Upper lobe of left lung (tissue), 6 donors: ENCODE measurements around the gene PROX2. TPM values are rescaled to one million over a fixed set of nuclear protein-coding genes. Genes with fewer than 3 reads are reported as not detected.

Source experiments
- ATAC-seq, 2 donors: fragments of 200-7000 bp; cut with Tn5 transposase; one replicate each; pipeline ENCODE4 v1.9.1; 2022; ENCODE audit warnings: mild to moderate bottlenecking in 2 of 2, moderate library complexity in 2 of 2; ENCODE audit not compliant: low FRiP score in 2 of 2
- DNase-seq, 2 donors: peaks; one replicate each; pipeline ENCODE4 v3.0.0-alpha.2; 2019 to 2020
- H3K27ac ChIP-seq, 4 donors: fragments of 200-600 bp; sonication (generic); one replicate each; pipeline ENCODE4 v1.5.1; 2016 to 2019
- H3K27me3 ChIP-seq, 4 donors: fragments of 200-600 bp; sonication (generic); one replicate each; pipeline ENCODE4 v1.5.1; 2017 to 2019
- H3K36me3 ChIP-seq, 4 donors: fragments of 200-600 bp; sonication (generic); one replicate each; pipeline ENCODE4 v1.5.1; 2016 to 2019
- H3K4me1 ChIP-seq, 4 donors: fragments of 200-600 bp; sonication (generic); one replicate each; pipeline ENCODE4 v1.5.1; 2018 to 2019
- H3K4me3 ChIP-seq, 4 donors: fragments of 200-600 bp; sonication (generic); one replicate each; pipeline ENCODE4 v1.5.1; 2017 to 2019; ENCODE audit warnings: mild to moderate bottlenecking in 2 of 4, moderate library complexity in 1 of 4
- H3K9me3 ChIP-seq, 4 donors: fragments of 200-600 bp; sonication (generic); one replicate each; pipeline ENCODE4 v1.5.1; 2018 to 2019
- EP300 ChIP-seq, 4 donors: sonication (generic); formaldehyde crosslinking; IDR thresholded peaks; one replicate each; pipeline ENCODE4 v1.5.1; 2017; ENCODE audit warnings: antibody characterized with exemption in 4 of 4, control low read depth in 2 of 4
- POLR2A ChIP-seq, 4 donors: fragments of 450-650 bp; IDR thresholded peaks; one replicate each; pipeline ENCODE4 v1.5.1; 2016 to 2017; ENCODE audit warnings: antibody characterized with exemption in 4 of 4, mild to moderate bottlenecking in 2 of 4
- POLR2AphosphoS5 ChIP-seq, 2 donors: sonication (generic); formaldehyde crosslinking; IDR thresholded peaks; one replicate each; pipeline ENCODE4 v1.5.1; 2017; ENCODE audit warnings: antibody characterized with exemption in 2 of 2
- WGBS, 2 donors: methylation state at CpG; one replicate each; pipeline ENCODE4 v1.1.5; 2017 to 2018; 5-methylcytosine and 5-hydroxymethylcytosine counted together
- total RNA-seq, 6 donors: library from RNA; depleted of rRNA in 4 of 6; stranded (reverse); fragments of >200 nt in 4 of 6; gene quantifications; one replicate each; pipeline versions ENCODE4 v1.1.0 to v1.2.1, GENCODE V29; 2016 to 2021
- TF ChIP-seq, protein P1 (sequence below), 6 experiments: fragments of 450-650 bp in 4 of 6; fragments of 200-600 bp in 2 of 6; sonication (generic) in 2 of 6; IDR thresholded peaks; one replicate each; pipeline ENCODE4 v1.5.1; 2016 to 2019; ENCODE audit warnings: antibody characterized with exemption in 6 of 6
- donor health status: DM: no; HTN: no; CAD: no; lungs with moderate emphysema.
- donor health status: DM: no; HTN: yes; CAD: no; lungs with severe emphysema.

Gene PROX2
- total RNA-seq, 6 donors from 2014 or later = 0.07 to 0.11 TPM; not detected in 4

- 91 to 93% methylated on average over 5 of the region's 5 CpGs for WGBS, 2 donors
- TF ChIP-seq POLR2A (IDR thresholded peaks at IDR 0.05) = no peak
- TF ChIP-seq, protein P1, sequence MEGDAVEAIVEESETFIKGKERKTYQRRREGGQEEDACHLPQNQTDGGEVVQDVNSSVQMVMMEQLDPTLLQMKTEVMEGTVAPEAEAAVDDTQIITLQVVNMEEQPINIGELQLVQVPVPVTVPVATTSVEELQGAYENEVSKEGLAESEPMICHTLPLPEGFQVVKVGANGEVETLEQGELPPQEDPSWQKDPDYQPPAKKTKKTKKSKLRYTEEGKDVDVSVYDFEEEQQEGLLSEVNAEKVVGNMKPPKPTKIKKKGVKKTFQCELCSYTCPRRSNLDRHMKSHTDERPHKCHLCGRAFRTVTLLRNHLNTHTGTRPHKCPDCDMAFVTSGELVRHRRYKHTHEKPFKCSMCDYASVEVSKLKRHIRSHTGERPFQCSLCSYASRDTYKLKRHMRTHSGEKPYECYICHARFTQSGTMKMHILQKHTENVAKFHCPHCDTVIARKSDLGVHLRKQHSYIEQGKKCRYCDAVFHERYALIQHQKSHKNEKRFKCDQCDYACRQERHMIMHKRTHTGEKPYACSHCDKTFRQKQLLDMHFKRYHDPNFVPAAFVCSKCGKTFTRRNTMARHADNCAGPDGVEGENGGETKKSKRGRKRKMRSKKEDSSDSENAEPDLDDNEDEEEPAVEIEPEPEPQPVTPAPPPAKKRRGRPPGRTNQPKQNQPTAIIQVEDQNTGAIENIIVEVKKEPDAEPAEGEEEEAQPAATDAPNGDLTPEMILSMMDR (IDR thresholded peaks at IDR 0.05) = no peak
- TF ChIP-seq POLR2AphosphoS5 (IDR thresholded peaks at IDR 0.05) = no peak
- TF ChIP-seq EP300 (IDR thresholded peaks at IDR 0.05) = no peak
- Histone ChIP-seq H3K27ac (no peak overlapping the region), H3K4me3 (no peak overlapping the region), H3K27me3 (no peaks in the 10 kb centered on the region), H3K9me3 (no peaks in the 10 kb centered on the region), H3K36me3 (peaks cover 89 to 100% (median 93%) of the 10 kb centered on the region in 4 donors), H3K4me1 (peaks cover 0 to 4% (median 0%) of the 10 kb centered on the region in 4 donors)
- ATAC-seq (no peak), DNase-seq (no peak)
These were observed 22.7 kb upstream of the PROX2 start for GRCh38 chr14:74898694-74899093.

DNA sequence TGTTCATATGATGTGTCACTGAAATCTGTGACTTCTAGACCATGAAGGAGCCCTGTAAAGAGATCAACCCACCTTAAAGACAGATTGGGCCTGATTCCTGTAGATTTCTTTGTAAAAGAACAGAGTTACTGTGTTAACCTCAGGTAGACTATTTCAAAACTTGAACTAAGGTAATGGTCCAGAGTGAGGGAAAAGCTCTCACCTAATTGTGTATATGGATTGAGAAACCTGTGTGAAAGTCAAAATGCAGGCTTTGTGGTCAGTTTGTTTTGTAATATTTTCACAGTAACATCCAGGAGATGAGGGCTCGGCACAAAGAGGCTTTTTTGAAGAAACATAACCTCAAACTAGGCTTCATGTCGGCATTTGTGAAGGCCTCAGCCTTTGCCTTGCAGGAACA lies 22.1 kb upstream of the PROX2 start:
- 80 to 93% methylated on average over 2 of the region's 2 CpGs for WGBS, 2 donors
- H3K27ac ChIP-seq = no peak overlapping the region
- H3K4me1 ChIP-seq = peaks cover 0 to 5% (median 4%) of the 10 kb centered on the region in 4 donors
- DNase-seq = no peak
- no peaks in the 10 kb centered on the region for H3K9me3 ChIP-seq
- no peak overlapping the region for H3K4me3 ChIP-seq
- H3K27me3 ChIP-seq = no peaks in the 10 kb centered on the region
- ATAC-seq = no peak
- no peak for TF ChIP-seq EP300 (IDR thresholded peaks at IDR 0.05)
- TF ChIP-seq POLR2A (IDR thresholded peaks at IDR 0.05) = no peak
- no peak for TF ChIP-seq POLR2AphosphoS5 (IDR thresholded peaks at IDR 0.05)
- TF ChIP-seq, protein P1 (IDR thresholded peaks at IDR 0.05) = no peak
- peaks cover 92 to 100% (median 97%) of the 10 kb centered on the region in 4 donors for H3K36me3 ChIP-seq

- 83 to 85% methylated on average over 4 of the region's 4 CpGs for WGBS, 2 donors
- TF ChIP-seq EP300 (IDR thresholded peaks at IDR 0.05) (no peak), POLR2AphosphoS5 (IDR thresholded peaks at IDR 0.05) (no peak), POLR2A (IDR thresholded peaks at IDR 0.05) (no peak)
- TF ChIP-seq, protein P1 (IDR thresholded peaks at IDR 0.05) = no peak
- DNase-seq (no peak), ATAC-seq (no peak)
- no peak overlapping the region for H3K27ac ChIP-seq
- no peak overlapping the region for H3K4me3 ChIP-seq
- H3K36me3 ChIP-seq = peaks cover 92 to 100% (median 97%) of the 10 kb centered on the region in 4 donors
- peaks cover 3 to 5% (median 4%) of the 10 kb centered on the region in 4 donors for H3K4me1 ChIP-seq
- no peaks in the 10 kb centered on the region for H3K9me3 ChIP-seq
- H3K27me3 ChIP-seq = no peaks in the 10 kb centered on the region
These were observed 21.7 kb upstream of the PROX2 start for GRCh38 chr14:74897642-74898041.

DNA sequence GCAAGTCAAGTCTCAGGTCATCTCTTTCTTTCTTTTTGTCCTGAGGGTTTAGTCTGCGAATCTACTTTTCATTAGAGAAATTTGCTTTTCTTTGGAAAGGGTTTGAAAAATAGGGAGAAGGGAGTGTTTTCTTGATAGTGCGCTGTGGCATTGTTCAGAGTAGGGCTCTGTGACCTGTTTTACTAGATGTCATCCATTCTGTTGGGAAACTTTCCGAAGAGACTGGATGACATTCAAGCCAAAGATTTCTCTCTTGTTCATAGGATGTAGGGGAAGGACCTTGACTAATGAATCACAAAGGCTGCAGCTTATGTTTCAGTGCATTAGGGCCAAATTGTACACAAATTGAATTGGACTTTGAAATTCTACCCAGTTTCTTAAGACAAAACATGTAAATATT lies 20.5 kb upstream of the PROX2 start:
- no peak overlapping the region for H3K27ac ChIP-seq
- DNase-seq = no peak
- H3K4me3 ChIP-seq = no peak overlapping the region
- ATAC-seq = no peak
- no peaks in the 10 kb centered on the region for H3K27me3 ChIP-seq
- 94 to 96% methylated on average over 3 of the region's 3 CpGs for WGBS, 2 donors
- H3K4me1 ChIP-seq = peaks cover 4 to 10% (median 4%) of the 10 kb centered on the region in 4 donors
- no peaks in the 10 kb centered on the region for H3K9me3 ChIP-seq
- H3K36me3 ChIP-seq = peaks cover 81 to 100% (median 94%) of the 10 kb centered on the region in 4 donors
- TF ChIP-seq, protein P1 (IDR thresholded peaks at IDR 0.05) = no peak
- TF ChIP-seq POLR2AphosphoS5 (IDR thresholded peaks at IDR 0.05) (no peak), EP300 (IDR thresholded peaks at IDR 0.05) (no peak), POLR2A (IDR thresholded peaks at IDR 0.05) (no peak)

- DNase-seq (no peak), ATAC-seq (peak in 1 of 2 donors; percentile 38)
- H3K9me3 ChIP-seq = no peaks in the 10 kb centered on the region
- 71% methylated on average over 2 to 4 of the region's 4 CpGs for WGBS, 2 donors
- TF ChIP-seq, protein P1 (IDR thresholded peaks at IDR 0.05) = no peak
- TF ChIP-seq POLR2A (IDR thresholded peaks at IDR 0.05) = no peak
- no peak for TF ChIP-seq POLR2AphosphoS5 (IDR thresholded peaks at IDR 0.05)
- no peak for TF ChIP-seq EP300 (IDR thresholded peaks at IDR 0.05)
- peaks cover 4 to 11% (median 6%) of the 10 kb centered on the region in 4 donors for H3K4me1 ChIP-seq
- H3K27ac ChIP-seq = no peak overlapping the region
- no peaks in the 10 kb centered on the region for H3K27me3 ChIP-seq
- no peak overlapping the region for H3K4me3 ChIP-seq
- peaks cover 59 to 100% (median 85%) of the 10 kb centered on the region in 4 donors for H3K36me3 ChIP-seq
These were observed 17.7 kb upstream of the PROX2 start for GRCh38 chr14:74893614-74894091.
